Stimulated activated CD4-positive, alpha-beta T cell treated with anti-CD3 and anti-CD28 coated beads, TNF-alpha, amount 100 ng/mL, for 4 hours (primary cell): ENCODE measurements around the gene ANK3.

Source experiments
- DNase-seq, 3 experiments: peaks; one replicate each; pipeline ENCODE4 v3.0.0-alpha.2; 2020; ENCODE audit warnings: low read depth in 3 of 3

Gene ANK3

DNA sequence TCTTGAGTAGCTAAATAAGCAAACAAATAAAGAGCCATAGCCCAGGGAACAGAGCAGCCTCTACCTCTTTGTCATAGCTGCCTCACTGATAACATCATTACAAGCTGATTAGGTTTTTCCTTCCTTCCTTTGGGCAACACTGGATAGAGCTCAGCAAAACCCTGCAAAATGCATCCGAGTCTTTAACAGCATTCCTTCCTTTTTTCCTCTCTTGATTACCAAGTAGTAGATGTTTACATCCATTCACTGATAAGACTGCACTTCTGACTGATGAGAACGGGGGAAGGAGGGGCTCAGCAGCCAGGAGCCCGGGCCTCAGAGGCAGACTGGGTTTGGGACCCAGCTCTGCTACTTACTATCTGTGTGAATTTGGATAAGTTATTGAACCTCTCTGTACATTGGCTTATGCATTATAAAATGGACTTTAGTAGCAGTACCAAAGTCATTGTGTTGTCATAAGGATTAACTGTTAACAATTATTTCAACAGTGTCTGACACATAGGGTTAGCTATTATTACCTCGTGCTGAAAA, 214.2 kb downstream of the ANK3 start:
- DNase-seq, result no peak

DNA sequence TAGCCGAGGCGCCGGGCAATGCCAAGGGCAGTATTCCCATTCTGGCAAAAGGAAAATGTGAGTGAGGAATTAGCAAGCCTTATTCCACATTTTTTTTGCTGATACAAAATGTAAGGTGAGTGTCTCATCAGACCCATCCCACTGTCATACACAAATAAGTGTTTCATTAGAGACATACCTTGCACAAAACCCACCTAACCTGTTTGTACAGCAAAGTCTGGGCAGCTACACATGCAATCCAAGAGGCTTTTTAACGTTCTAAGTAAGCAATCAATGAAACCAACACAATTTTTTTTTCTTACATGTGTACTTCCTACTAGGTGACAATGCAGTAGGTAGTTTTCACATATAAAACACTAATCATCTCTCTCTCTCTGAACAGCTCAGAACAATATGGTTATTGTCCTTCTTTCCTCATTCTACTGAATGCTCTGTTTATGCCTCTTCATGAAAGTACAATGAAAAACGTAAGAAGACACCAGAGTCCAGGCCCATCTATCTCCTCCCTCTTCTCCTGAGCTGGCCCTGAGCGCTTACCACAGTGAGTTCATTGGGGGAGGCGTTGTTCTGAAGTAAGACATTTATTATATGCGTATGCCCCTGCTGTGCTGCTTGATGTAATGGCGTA, 217.2 kb downstream of the ANK3 start:
- no peak for DNase-seq

DNA sequence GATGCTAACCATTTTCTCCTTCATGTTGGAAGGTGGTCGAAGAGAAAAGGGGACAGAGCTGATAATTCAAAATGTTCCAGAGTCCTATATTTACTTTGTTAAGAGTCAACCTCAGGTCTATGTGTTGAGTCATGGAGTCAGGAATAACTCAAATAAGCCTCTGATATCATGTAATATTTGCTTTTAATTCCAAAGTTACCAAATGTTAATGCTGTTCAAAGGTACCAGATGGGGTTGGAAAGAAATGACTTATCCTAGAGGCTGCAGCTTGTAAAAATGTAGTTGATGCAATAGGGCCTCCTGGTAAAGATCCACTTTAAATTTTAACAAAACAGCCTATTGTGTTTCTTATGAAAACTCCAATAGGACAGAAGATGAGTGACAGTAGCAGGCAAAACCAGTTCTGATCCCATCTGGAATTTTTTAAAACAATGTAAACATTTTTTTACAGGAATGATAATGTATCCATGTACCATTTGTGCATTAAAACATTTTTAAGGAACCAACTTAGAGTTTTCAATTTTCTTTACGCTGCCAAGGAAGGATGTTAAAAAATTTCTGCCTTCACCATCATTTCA, 218.2 kb downstream of the ANK3 start:
- DNase-seq, result no peak

DNA sequence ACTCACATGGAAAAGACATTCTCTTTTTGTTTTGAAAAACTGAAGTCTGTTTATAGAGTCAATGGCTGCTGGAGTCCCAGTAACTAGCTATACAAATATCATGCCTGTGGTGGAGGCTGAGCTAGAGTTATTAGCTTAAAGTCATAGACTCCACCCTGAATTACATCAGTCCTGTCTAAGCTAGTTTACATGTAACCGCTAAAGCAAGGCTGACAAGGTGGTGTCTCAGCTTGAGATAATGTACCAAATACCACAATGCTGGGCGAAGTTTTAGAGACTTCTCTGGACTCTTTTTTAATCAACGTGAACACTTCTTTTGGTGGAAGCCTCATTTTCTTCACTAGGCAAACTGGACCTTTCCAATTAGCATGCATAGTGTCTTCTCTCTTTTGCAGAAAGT, 219.4 kb downstream of the ANK3 start:
- no peak for DNase-seq

DNA sequence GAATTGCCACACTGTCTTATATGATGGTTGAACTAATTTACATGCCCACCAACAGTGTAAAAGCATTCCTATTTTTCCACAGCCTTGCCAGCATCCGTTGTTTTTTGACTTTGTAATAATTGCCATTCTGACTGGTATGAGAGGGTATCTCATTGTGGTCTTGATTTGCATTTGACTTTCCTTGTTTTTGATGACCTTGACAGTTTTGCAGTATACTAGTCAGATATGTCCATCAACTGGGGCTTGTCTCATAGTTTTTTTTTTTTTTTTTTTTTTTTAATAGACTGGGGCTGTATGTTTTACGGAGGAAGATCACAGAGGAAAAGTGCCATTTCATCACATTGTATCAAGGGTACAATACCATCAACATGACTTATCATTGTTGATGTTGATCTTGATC, 220.6 kb downstream of the ANK3 start:
- DNase-seq, result no peak

DNA sequence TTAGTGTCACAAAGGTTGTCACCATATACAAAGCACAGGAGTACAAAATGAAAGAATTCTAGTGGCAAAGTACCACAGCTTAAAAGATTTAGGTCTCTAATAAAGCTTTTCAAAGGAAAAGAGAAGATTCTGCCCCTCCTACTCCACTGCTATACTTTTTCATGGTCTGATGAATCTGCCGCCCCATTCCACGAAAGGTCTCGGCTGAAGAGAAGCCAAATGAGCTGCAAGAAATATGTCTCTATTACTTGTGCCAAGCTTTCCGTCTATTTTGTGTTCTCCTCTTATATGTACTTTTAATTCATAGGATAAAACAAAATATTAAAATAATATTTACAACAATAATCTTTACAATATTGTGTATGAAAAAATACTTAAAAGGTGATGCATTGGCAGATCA, 222.6 kb downstream of the ANK3 start:
- no peak for DNase-seq

DNA sequence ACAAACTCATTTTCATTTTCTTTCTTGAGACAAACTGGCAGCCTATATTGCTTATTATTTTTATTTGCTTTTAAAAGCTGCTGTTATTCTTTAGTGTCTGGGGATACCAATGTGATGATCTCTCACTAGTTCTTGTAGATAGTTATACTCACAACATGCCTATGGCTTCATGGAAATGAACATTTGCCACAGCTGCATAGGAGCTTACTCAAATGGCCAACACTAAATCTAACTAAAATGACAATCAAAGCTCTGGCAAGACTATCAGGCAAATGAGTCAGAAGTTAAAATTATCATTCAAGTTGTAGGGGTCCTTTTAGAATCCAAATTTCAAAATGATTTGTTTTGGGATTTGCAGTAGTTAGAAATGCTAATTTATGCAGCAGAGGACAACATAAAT, 225.9 kb downstream of the ANK3 start:
- no peak for DNase-seq

DNA sequence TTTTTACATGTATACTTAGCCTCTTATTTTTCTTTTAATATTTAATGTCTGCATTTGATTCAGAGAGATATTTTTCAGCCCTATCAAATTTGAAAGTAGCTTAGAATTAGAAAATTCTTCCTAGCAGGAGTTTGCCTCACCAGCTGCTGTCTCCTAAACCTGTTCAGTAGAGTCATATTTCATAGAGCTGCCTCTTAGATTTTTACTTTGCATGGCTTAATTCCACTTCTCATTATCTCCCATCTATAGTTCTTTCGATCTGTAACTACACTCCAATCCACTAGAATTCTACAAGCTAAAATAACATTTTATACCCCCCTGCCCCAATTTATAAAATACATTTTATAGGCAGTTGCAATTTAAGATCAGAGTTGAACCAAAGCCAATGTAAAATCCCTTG, 227.0 kb downstream of the ANK3 start:
- DNase-seq, result no peak

DNA sequence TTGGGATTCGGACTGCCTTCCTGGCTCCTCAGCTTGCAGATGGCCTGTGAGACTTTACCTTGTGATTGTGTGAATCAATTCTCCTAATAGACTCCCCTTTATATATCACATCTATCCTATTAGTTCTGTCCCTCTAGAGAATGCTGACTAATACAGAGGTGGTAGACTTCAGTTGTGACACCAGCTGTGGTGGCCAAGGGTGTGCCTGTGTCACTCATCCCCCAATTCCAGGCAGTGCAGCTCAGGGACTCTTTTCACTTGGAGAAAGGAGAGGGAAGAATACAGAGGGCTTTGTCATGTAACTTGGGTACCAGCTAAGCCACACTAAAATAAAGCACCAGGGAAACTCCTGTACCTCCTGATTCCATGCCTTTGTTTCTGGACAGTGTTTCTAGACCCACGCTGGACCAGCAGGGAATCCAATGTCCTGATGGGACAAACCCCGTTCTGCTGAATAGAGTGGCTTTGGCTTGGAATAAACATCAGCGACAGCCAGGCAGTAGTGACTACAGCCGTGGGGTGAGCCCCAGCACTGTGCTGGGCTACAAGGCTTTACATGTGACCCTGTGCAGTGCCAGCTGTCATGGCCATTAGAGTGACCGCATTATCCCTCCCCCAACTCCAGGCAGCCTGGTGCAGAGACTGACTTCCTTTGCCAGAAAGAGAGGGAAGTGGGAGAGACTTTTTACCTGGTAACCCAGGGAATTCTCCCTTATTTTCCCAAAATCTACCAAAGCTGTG, 233.6 kb downstream of the ANK3 start:
- DNase-seq, result no peak

DNA sequence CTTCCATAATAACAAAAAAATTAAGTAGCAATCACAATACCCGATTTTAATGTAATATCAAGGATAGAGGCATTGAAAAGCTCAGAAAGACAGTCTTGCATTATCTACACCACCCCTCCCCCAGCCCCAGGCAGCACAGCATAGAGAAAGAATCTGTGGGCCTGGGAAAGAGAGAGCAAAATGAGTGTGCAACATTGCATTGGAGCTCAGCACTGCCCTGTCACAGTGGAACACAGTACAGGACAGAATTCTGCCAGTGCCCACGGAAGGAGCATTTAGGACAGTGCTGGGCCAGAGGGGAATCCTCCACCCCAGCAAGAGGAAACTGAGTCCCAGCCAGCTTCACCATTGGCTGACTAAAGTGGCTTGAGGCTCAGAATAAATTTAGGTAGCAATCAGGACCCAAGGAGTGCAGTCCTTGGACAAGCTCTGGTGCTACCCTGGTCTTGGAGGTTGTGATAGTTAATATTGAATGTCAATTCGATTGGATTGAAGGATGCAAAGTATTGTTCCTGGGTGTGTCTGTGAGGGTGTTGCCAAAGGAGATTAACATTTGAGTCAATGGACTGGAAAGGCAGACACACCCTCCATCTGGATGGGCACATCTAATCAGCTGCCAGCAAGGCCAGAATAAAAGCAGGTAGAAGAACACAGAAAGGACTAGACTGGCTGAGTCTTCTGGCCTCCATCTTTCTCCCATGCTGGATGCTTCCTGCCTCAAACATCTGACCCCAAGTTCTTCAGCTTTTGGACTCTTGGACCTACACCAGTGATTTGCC, 234.4 kb downstream of the ANK3 start:
- no peak for DNase-seq

DNA sequence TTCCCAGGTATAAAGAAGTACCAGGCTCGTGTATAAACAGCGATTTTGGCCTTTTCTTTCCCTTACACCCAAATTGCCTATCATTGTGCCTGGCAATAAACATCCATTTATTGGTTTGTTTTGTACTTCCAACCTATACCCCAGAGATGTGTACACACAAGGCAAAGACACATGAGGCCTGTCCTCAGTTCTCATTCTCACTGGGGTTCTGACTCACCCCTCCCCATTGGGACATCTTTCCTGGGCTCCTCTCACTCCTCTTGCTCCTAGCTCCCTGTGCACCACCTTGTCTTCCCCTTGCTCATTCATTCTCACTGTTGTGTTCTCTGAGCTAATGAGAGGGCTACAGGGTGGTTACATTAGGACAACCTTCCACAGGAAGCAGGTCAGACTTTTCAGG, 240.7 kb downstream of the ANK3 start:
- DNase-seq, result no peak

DNA sequence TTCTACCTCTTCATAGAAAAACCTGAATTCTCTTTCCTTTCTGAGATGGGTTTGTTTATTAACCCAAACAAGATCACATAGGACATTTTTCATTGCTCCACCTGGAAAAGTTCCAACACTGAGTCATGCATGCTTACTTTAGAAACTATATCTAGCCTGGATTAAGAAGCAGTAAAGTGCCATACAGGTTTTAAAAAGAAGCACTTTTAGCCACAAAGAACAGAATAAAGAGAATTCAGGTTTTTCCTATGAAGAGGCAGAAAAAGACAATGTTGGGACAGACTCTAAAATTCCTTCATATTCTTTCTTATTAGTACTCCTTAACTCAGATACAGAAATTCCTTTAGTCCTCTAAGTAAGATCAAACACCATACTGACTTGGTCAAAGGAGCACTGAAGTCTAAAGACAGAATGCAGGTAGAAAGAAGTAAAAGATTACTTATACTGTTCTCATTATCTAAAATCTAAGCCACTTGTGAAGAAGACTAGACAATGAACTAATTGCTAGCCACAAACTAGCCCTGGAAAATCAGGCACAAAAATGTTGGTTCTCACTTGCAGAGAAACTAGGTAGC, 241.3 kb downstream of the ANK3 start:
- DNase-seq, result no peak

DNA sequence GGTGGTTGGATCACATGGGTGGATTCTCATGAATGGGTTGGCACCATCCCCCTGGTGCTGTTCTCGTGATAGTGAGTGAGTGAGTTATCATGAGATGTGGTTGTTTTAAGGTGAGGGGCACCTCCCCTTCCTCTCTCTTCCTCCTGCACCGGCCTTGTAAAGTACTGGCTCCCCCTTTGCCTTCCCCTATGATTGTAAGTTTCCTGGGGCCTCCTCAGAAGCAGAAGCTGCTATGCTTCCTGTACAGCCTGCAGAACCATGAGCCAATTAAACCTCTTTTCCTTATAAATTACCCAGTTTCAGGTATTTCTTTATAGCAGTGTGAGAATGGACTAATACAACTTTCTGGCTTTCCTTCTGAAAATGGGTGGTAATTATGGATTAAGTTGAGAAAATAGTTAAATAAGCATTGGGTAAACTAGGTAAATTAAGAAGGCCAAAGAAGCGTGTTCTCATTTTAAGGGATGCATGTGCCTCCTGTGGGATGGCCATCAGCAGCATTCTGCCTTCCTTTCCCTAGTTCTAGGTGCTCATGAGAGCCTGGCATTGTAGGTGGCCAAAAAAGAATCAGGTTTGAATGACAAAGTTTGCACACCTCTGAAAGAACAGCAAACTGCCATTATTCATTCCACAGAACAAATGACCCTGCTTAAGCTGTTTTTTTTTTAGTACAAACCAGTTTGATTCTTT, 242.0 kb downstream of the ANK3 start:
- no peak for DNase-seq

DNA sequence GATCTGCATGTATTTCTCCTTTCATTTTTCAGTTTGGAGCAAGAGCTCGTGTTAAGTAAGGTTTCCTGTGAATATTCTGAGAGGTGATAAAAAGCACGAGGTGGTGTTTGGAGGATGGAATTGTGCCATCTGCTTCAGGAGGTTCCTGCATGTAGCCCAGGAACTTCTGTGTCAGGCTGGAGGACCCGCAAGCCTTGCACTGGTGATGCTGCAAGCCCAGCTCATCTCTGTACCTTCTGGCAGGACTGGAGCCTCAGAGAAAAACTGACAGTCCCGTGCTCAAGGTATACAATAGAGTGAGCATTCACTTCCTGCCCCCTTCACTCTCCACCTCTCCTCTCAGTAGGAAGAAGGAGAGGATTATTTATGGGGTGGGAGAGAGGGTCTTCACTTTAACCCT, 242.7 kb downstream of the ANK3 start:
- DNase-seq, result no peak

DNA sequence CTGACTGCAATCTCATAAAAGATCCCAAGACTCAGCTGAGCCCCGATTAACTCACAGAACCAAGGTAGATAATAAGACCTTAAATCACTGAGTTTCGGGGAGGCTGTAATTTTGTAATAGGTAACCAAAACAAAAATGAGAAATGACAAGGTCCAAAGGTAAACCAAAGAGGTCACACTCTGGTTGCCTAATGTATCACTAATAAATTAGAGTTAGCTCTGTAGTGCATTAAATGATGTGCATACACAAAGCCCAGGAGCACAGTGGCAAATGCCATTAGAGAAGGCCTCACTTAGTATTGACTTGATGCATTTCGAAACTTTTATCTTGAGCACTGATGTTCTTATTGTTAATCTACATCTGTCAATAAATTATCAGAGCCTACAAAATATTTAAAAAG, 245.6 kb downstream of the ANK3 start:
- DNase-seq, result no peak

DNA sequence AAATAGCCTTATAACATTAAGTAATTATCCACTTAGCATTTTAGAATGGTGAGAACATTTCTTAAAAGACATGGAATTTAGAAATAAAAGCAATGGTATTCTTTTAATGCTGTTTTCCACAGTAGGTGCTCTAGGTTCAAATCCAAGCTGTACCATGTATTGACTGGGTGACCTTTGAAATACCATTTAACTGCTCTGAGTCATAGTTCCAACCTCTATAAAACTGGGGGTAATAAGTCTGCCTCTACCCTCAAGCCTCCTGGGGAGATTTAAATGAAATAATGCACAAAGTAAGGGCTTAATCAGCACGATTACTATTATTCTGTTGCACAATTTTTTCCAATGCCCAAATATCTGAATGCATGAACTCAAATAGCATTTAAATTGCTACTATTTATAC, 246.9 kb downstream of the ANK3 start:
- DNase-seq, result no peak

DNA sequence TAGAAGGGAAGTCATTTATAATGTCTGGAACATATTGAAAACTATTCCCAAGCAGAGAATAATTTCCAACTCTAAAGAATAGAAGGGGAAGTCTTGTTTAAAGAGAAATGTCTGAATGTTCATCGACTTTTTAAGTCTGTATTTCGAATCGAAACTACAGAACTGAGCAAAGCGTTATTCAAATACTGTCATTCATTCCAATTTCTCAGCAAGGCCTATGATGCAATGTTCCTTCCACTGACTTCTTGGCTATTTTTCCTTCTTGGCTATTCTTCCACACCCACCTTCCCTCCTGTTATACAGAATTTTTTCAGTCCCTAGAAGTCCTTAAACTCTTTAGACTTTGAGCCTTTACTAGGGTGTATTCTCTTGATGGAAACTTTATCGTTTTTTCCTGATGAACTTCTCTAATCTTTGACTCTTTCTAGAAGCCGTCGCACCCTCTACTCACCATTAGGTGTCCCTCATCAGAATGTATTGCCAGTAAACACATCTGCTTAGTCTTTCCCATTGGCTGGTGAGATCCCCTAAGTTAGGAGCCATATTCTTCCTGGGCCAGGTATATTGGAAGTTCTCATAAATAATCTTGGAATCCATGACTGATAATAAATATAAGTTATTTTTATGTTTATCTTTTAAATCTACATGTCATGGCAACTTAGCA, 247.6 kb downstream of the ANK3 start:
- DNase-seq, result no peak

DNA sequence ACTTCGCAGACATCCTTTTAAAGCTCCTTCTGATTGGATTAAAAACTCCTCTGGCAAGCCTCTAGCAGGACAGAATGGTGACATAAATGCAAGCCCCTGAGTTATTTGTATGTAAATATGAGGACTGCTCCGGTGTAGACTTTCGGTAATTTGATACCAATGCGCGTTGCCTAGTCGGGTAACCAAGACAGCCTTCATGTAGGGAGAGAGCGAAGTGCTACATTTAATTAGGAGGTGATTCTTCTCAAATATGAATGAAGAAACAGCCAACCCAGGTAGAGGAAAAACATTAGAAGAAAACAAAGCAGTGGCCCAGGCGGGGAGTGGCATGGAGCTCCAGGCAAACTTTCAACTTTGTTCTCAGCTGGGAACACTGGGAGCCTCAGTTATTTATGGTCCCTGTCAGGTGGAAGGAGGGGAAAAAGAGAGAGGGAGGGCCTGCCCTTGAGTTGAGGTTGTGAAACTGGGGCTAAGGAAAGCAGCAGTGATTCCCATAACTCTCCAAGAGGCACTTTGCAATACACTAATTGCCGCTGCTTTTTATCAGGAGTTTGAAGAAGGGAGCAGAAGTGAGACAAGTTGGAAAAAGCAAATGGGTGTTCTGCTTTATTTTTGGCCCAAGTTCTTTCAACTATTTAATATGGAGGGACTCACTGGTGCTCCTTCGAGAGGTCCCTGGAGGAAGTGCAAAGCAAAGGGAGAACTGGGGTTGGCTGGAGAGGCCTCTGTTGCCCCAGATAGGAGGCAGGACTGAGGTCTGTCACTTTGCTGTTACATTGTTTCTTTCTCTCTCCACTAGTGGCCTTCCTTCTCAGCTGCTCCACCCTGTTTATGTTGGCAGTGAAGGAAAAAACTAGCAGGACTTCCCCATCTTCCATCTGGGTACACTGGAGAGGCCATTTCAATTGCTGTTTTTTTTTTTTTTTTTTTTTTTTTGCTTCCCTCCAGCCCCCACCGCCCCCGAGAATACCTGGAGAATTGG, 248.7 kb downstream of the ANK3 start:
- no peak for DNase-seq

DNA sequence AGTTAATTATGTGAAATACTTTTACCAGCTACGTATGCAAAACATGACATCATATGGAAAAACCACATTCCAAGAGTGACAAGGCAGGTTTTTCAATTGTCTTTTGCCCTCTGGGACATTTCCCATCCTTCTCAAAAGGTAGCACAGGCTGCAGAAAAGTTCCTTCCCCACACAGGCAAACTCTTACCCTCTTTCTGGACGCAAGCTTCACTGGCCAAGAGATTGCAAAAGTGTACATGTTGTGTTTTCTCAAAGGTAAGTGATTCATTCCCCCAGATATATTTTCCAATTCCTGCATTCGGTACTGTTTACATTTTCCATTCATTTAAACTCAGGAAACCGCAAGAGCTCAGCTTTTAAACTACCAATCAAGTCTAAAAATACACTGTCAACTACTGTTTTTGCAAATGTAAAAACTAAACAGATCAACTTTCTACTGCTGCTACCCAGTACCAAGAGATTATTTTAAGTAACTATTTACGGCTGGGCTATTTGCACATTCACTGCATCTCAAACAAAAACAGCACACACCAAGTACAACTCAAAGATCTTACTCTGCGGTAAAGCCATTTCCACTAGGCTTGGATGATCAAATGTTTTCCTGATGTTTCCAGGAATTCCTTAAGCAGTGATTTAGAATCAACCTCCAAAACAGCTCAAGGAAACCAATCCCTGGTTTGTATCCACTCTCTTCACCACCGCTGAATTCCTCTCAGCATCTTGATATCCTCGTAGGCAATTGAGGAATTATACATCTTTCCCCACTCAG, 249.7 kb downstream of the ANK3 start:
- no peak for DNase-seq
